ENCODE results near the gene PRC1.

The PRC1 gene

DNA sequence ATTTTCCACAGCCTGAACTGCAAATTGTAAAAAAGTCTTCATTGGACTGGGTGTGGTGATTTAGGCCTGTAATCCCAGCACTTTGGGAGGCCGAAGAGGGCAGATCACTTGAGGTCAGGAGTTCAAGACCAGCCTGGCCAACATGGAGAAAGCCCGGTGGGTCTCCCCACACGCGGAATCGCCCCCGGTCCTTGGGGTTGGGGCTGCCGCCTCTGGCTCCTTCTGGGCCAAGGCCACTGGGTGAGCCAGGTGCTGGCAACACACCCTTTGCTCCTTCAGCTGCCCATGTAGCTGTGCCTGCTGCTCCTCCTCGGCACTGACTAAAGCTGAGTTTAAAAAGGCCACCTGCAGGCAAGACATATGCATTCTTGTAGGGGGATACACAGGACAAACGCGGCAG lies 37.5 kb upstream of the PRC1 start:
- DNase-seq (ENCODE audit: low spot score) = no peak
- no peak overlapping the region for H3K27ac ChIP-seq
- TF ChIP-seq CTCF (conservative IDR thresholded peaks at IDR 0.05; ENCODE audit: low read depth) = no peak
- ChIA-PET POLR2A (ENCODE audit: low non-redundant PET) (no interaction called here), CTCF (interaction anchor here (0.6 to 0.7 kb wide), 2 partner anchors 35 to 60 kb away, joined by 5 to 7 read pairs; no protein-coding TSS in a partner anchor)

- ChIA-PET POLR2A (ENCODE audit: low non-redundant PET) (no interaction called here), CTCF (interaction anchor here (0.6 to 1.4 kb wide), 2 partner anchors 72 to 391 kb away, joined by 3 read pairs; no protein-coding TSS in a partner anchor)
- no peak for DNase-seq (ENCODE audit: low spot score)
- no peak overlapping the region for H3K27ac ChIP-seq
- no peak for TF ChIP-seq CTCF (conservative IDR thresholded peaks at IDR 0.05; ENCODE audit: low read depth)
These were observed 33.3 kb upstream of the PRC1 start for GRCh38 chr15:91027677-91028076.

GRCh38 chr15:91023720-91024119 lies 29.4 kb upstream of the PRC1 start:
- DNase-seq (ENCODE audit: low spot score) = no peak
- TF ChIP-seq CTCF (conservative IDR thresholded peaks at IDR 0.05; ENCODE audit: low read depth) = no peak
- CTCF ChIA-PET = interaction anchor here (0.6 to 2.2 kb wide), 3 partner anchors 10 to 814 kb away, joined by 4 to 6 read pairs (median 4); no protein-coding TSS in a partner anchor
- no peak overlapping the region for H3K27ac ChIP-seq
- POLR2A ChIA-PET (ENCODE audit: low non-redundant PET) = no interaction called here

DNA sequence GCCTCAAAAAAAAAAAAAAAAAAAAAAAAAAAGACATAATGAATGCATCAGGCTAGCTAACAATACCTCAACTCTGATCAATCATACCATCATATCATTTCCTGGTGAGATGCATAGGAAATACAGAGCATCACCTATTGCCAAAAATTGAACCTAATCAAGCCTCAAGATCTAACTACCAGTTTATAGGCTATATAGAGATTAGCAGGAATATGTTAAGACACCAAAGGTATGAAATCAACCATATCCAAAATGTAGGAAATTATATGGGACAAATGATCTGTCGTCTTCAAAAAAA lies 28.4 kb upstream of the PRC1 start:
- DNase-seq (ENCODE audit: low spot score) = no peak
- TF ChIP-seq CTCF (conservative IDR thresholded peaks at IDR 0.05; ENCODE audit: low read depth) = no peak
- CTCF ChIA-PET = interaction anchor here (0.5 to 0.7 kb wide), 3 partner anchors 10 to 1710 kb away, joined by 3 to 4 read pairs (median 3); no protein-coding TSS in a partner anchor
- peak overlapping the region; percentile 85 for H3K27ac ChIP-seq
- POLR2A ChIA-PET (ENCODE audit: low non-redundant PET) = interaction anchor here (0.6 kb wide), 1 partner anchor 33 kb away, joined by 3 read pairs; no protein-coding TSS in a partner anchor

- ChIA-PET POLR2A (ENCODE audit: low non-redundant PET) (interaction anchor here (0.6 kb wide), 1 partner anchor 34 kb away, joined by 3 read pairs; no protein-coding TSS in a partner anchor), CTCF (interaction anchor here (0.6 to 0.7 kb wide), 2 partner anchors 11 to 588 kb away, joined by 3 to 4 read pairs; no protein-coding TSS in a partner anchor)
- TF ChIP-seq CTCF (conservative IDR thresholded peaks at IDR 0.05; ENCODE audit: low read depth) = no peak
- H3K27ac ChIP-seq = peak within 1 kb of the TSS; percentile 85
- peak; percentile 64 for DNase-seq (ENCODE audit: low spot score)
These were observed 27.9 kb upstream of the PRC1 start, which contains the start of gene VPS33B for GRCh38 chr15:91022075-91022831. TSS of gene VPS33B (minus strand) at chr15:91022594. CDS start at chr15:91022249, 345 bp downstream.

GRCh38 chr15:91021516-91022074 lies 27.3 kb upstream of the PRC1 start:
- peak overlapping the region; percentile 85 for H3K27ac ChIP-seq
- POLR2A ChIA-PET (ENCODE audit: low non-redundant PET) = no interaction called here
- TF ChIP-seq CTCF (conservative IDR thresholded peaks at IDR 0.05; ENCODE audit: low read depth) = no peak
- CTCF ChIA-PET = interaction anchor here (0.5 kb wide), 1 partner anchor 26 kb away, joined by 3 read pairs; no protein-coding TSS in a partner anchor
- peak; percentile 30 for DNase-seq (ENCODE audit: low spot score)

Measured in RWPE1 (cell line).